OCI-LY1 (cell line): ENCODE data around the gene BCORL1.

Experiments
- EZH2 ChIP-seq: fragments of 200-600 bp; sonication (generic), shearing (Covaris generic); IDR thresholded peaks from 2 replicates; pipeline ENCODE4 v1.8.0; 2017; ENCODE audit warnings: borderline replicate concordance, mixed run types, mild to moderate bottlenecking, antibody characterized with exemption, low read length, moderate library complexity, mixed read lengths
- TF ChIP-seq, protein P1 (sequence below): fragments of 200-600 bp; sonication (generic), shearing (Covaris generic); IDR thresholded peaks from 2 replicates; pipeline ENCODE4 v1.5.1; 2017; ENCODE audit warnings: mild to moderate bottlenecking, antibody characterized with exemption, low read length, moderate library complexity, mixed read lengths

DNA sequence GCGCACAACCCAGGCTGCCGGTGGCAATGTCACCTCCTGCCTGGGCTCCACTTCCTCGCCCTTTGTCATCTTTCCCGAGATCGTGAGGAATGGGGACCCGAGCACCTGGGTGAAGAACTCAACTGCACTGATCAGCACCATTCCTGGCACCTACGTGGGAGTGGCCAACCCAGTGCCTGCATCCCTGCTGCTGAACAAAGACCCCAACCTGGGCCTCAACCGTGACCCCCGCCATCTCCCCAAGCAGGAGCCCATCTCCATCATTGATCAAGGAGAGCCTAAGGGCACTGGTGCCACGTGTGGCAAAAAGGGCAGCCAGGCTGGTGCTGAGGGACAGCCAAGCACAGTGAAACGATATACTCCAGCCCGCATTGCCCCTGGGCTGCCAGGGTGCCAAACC lies 32.3 kb downstream of the BCORL1 start:
- TF ChIP-seq, protein P1, sequence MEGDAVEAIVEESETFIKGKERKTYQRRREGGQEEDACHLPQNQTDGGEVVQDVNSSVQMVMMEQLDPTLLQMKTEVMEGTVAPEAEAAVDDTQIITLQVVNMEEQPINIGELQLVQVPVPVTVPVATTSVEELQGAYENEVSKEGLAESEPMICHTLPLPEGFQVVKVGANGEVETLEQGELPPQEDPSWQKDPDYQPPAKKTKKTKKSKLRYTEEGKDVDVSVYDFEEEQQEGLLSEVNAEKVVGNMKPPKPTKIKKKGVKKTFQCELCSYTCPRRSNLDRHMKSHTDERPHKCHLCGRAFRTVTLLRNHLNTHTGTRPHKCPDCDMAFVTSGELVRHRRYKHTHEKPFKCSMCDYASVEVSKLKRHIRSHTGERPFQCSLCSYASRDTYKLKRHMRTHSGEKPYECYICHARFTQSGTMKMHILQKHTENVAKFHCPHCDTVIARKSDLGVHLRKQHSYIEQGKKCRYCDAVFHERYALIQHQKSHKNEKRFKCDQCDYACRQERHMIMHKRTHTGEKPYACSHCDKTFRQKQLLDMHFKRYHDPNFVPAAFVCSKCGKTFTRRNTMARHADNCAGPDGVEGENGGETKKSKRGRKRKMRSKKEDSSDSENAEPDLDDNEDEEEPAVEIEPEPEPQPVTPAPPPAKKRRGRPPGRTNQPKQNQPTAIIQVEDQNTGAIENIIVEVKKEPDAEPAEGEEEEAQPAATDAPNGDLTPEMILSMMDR, result no peak
- no peak for TF ChIP-seq EZH2
